Stimulated activated CD4-positive, alpha-beta T cell treated with anti-CD3 and anti-CD28 coated beads, Interleukin-4, amount 100 ng/mL, for 24 hours (primary cell): ENCODE results near the gene ZNF367.

Experiments
- DNase-seq: peaks from one replicate; pipeline ENCODE4 v3.0.0-alpha.2; 2020

The ZNF367 gene

GRCh38 chr9:96418083-96418919 is at the start of gene ZNF367:
Gene ZNF367, minus strand, starts transcription at chr9:96418370. Its CDS starts 338 bp downstream, at chr9:96418032.
- DNase-seq = peak; percentile 92

GRCh38 chr9:96467784-96468183 is 49.6 kb upstream of the ZNF367 start:
- no peak for DNase-seq

DNA sequence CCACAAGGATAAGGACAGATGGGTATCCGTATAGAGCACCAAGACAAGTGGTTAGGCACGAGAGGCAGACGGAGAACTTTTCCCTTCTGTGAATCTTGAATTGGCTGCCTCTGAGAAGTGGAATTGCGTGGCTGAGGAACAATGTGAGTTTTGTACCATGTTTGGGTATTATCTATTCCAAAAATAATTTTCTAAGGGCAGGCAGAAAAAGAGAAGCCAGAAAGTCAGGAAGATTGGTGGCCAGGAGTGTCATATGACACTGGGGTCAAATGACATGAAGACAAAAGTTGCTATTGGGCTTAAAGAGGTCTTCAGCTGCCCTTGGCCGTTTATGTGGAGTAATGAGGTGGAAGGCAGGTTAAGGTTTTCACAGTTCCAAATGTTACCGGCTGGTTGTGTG is 46.3 kb upstream of the ZNF367 start:
- no peak for DNase-seq

DNA sequence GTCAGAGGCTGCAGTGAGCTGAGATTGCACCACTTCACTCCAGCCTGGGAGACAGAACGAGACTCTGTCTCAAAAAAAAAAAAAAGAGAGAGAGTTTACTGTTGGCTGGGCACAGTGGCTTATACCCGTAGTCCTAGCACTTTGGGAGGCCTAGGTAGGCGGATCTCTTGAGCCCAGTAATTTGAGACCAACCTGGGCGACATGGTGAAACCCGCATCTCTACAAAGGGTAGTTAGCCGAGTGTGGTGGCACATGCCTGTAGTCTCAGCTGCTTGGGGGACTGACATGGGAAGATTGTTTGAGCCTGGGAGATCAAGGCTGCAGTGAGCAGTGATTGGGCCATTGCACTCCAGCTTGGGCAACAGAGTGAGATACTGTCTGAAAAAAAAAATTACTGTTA is 44.4 kb upstream of the ZNF367 start:
- no peak for DNase-seq

- DNase-seq = no peak
Observed at GRCh38 chr9:96461336-96461735, 43.2 kb upstream of the ZNF367 start.

- DNase-seq = no peak
Observed at GRCh38 chr9:96460882-96461281, 42.7 kb upstream of the ZNF367 start.

DNA sequence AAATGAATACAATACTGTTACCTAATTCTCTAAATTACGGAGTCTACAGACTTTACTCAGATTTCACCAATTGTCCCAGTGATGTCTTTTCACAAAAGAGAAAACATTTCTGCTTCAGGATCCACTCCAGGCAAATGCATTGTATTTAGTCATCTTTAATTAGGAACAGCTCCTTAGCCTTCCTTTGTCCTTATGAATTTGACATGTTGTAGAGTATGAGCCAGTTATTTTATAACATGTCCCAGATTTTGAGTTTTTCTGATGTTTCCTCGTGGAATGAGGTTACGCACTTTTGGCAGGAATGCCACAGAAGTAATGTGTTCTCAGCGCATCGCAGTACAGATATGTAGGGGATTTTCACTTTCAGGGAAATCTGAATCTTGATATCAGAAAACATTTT is 42.3 kb upstream of the ZNF367 start:
- DNase-seq = no peak

DNA sequence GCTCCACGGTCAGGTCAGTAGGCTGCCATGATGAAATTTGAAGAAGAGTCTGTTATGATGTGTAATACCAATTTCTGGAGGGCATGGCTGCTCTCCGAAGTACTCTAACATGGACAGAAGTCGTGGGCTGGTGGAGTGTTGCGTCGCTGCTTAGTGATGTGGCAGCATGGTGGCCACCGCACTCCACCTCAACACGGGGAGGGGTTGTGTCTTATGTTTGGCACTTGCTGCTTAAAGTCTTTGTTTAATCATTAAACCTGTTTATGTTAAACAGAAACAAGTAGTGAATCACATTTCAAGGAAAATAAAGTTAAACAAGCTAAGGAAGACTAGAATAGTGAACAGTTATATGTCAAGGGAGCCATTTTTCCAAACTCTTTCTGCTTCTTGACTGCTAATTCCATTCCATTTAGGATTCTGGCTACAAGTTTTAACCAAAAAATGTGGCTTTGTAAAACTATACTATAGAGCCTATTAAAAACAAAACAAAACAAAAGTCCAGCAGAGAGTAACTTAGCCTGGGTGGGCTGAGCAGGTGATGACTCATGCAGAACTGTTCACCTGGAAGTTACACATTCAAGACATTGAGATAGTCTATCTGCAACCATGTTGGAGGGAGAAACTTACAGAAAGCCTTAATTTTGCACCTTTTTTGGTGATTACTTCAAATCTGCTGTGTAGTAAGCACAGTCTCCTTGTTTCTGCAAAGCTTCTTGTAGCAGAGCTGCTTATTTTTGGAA is 41.3 kb upstream of the ZNF367 start:
- no peak for DNase-seq

- no peak for DNase-seq
Observed at GRCh38 chr9:96458226-96458625, 40.1 kb upstream of the ZNF367 start.

GRCh38 chr9:96457266-96457665 is 39.1 kb upstream of the ZNF367 start:
- DNase-seq = no peak

GRCh38 chr9:96453625-96454024 is 35.5 kb upstream of the ZNF367 start:
- no peak for DNase-seq

DNA sequence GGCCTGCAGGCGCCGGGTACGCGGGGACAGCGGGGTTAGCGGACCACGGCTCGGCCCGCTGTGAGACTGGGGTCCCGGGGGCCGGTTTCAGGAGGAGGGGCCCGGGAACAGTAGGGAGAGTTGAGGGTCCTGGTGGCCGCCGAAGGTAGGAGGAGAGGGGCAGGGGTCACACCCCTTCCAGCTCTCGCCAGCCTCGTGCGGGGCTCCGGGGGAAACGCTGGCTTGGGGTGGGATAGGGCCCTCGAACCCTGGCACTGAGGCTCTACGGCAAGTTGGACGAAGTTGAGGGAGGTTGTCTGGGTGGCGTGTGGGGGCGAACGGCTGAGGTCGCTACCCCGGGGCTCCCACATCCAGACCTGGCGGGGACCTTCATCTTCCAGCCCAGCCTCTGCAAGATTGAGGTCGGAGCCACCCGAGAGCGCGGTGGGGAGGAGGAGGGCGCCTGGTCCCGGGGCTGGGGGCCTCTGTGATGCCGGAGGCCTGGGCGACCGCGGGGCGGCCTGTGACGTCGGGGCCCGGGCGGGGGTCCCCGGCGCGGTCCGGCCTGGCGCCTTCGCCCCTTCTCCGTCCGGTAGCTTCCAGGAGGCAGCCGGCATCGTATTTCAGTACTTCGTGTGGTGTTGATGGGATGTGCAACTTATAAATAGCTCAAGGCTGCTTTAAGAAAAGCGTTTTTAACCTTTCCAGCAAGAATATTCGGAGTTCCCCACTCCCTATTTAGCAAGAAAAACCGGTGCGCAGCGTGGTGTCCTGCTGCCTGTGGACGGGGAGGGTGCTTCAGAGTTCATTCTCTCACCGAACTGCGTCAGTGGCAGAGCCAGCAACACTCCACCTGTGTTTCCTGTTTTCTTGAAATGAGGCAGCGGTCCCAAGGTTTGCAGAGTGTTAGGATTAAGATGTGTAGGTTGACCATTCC is 32.7 kb upstream of the ZNF367 start:
- peak; percentile 38 for DNase-seq

DNA sequence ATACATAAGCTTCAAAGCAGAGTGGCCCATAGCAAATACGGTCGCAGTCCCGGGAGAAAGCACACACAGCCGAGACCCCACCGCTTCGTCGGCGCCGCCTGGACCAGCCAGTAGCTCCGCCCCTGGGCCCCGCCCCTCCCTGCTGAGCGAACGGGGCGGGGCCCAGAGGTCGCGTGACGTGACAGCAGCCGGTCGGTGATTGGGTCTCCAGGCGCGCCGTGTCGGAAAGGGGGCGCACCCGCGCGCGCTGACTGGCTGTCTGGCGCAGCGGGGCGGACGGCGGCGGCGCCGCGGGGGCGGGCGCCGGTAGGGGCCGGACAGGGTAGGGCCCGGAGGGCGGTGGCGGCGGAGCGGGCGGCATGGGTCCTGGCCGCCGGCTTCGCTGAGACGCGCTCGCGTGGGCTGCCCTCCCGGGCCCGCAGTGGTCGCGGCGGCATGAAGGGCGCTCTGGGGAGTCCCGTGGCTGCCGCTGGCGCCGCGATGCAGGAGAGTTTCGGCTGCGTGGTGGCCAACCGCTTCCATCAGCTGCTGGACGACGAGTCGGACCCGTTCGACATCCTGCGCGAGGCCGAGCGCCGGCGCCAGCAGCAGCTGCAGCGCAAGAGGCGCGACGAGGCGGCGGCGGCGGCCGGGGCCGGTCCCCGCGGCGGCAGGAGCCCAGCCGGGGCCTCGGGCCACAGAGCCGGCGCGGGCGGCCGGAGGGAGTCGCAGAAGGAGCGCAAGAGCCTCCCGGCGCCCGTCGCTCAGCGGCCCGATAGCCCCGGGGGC is 31.9 kb upstream of the ZNF367 start, which contains the start of gene HABP4:
Gene HABP4, plus strand, starts transcription at position 325 of the 768 bp plus-strand sequence. Its CDS starts 111 bp downstream, at position 436.
- DNase-seq = peak; percentile 96

- DNase-seq = no peak
Observed at GRCh38 chr9:96449523-96449844, 31.3 kb upstream of the ZNF367 start.

- DNase-seq = no peak
Observed at GRCh38 chr9:96448546-96449170, 30.5 kb upstream of the ZNF367 start.

DNA sequence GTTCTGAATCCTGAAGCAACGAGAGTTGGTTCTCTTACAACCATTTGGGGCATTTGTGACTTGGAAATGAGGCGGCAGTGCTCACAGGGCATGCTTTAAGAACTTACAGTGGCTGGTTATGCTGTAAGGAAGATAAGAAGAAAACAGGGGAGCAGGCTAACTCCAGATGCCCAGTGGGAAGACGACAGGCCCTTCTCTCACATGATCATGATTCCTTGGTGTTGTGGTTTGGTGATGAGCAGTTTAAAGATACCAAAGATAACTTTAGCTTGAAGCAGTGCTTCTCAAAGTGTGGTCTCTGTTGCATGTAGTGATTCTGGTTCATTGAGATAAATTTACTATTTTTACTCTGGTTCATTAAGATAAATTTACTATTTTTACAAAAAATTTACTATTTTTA is 29.2 kb upstream of the ZNF367 start:
- DNase-seq = no peak

GRCh38 chr9:96442491-96442890 is 24.3 kb upstream of the ZNF367 start:
- no peak for DNase-seq

- DNase-seq = peak; percentile 29
Observed at GRCh38 chr9:96441798-96442445, 23.8 kb upstream of the ZNF367 start.

- no peak for DNase-seq
Observed at GRCh38 chr9:96440671-96441199, 22.6 kb upstream of the ZNF367 start.

DNA sequence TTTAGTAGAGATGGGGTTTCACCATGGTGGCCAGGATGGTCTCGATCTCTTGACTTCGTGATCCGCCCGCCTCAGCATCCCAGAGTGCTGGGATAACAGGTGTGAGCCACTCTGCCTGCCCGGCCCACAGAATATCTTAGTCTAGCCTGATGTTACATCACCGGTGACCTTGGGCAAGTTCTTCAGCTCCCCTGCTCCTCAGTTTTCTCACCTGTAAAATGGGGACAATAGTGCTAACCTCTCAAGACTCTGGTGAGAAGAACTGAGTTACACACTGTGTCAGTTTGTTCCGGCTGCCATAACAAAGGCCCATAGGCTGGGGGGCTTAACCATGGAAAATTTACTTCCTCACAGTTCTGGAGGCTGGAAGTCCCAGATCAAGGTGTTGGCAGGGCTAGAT is 19.3 kb upstream of the ZNF367 start:
- no peak for DNase-seq
